Fibroblast of lung (primary cell): ENCODE measurements around the gene CACFD1. TPM values are rescaled to one million over a fixed set of nuclear protein-coding genes. Genes with fewer than 3 reads are reported as not detected.

Experiments
- DNase-seq, 2 donors: peaks; one replicate each; pipeline versions ENCODE4 v3.0.0 to v3.0.0-alpha.2; 2010; ENCODE audit warnings: low read depth in 2 of 2
- H2AFZ ChIP-seq: 2 replicates; pipeline ENCODE4 v1.5.1; 2012; ENCODE audit warnings: low read length, control low read depth, inconsistent platforms
- H3K27ac ChIP-seq: 2 replicates; pipeline ENCODE4 v1.5.1; 2011; ENCODE audit warnings: low read length, control low read depth; ENCODE audit not compliant: insufficient read depth
- H3K27me3 ChIP-seq: 2 replicates; pipeline ENCODE4 v1.5.1; 2011; ENCODE audit warnings: mild to moderate bottlenecking, low read length; ENCODE audit not compliant: control insufficient read depth, insufficient read depth
- H3K36me3 ChIP-seq: 2 replicates; pipeline ENCODE4 v1.5.1; 2011; ENCODE audit warnings: low read length; ENCODE audit not compliant: control insufficient read depth, insufficient read depth
- H3K4me1 ChIP-seq: 2 replicates; pipeline ENCODE4 v1.5.1; 2011; ENCODE audit warnings: low read length; ENCODE audit not compliant: control insufficient read depth, insufficient read depth; ENCODE audit errors: extremely low read depth
- H3K4me2 ChIP-seq: 2 replicates; pipeline ENCODE4 v1.5.1; 2011; ENCODE audit warnings: low read length, control low read depth; ENCODE audit not compliant: insufficient read depth; ENCODE audit errors: extremely low read depth
- H3K4me3 ChIP-seq, 4 experiments: fragments of 200-600 bp in 1 of 4; sonication (generic) in 1 of 4; replicated peaks in 1 of 4; 2 replicates each; pipeline ENCODE4 v1.5.1; 2011 to 2016; ENCODE audit warnings: low read length in 4 of 4, low read depth in 3 of 4, mild to moderate bottlenecking in 3 of 4, control low read depth in 2 of 4, inconsistent platforms in 1 of 4, mixed read lengths in 1 of 4; ENCODE audit not compliant: insufficient read depth in 1 of 4; ENCODE audit errors: control extremely low read depth in 1 of 4
- H3K79me2 ChIP-seq: 2 replicates; pipeline ENCODE4 v1.5.1; 2012; ENCODE audit warnings: mild to moderate bottlenecking, low read length, inconsistent platforms; ENCODE audit not compliant: control insufficient read depth, insufficient read depth
- H3K9ac ChIP-seq: 2 replicates; pipeline ENCODE4 v1.5.1; 2011; ENCODE audit warnings: mild to moderate bottlenecking, low read length, control low read depth; ENCODE audit not compliant: insufficient read depth
- H3K9me3 ChIP-seq: 2 replicates; pipeline ENCODE4 v1.5.1; 2012; ENCODE audit warnings: low read depth, low read length; ENCODE audit not compliant: control insufficient read depth, insufficient read depth
- H4K20me1 ChIP-seq: 2 replicates; pipeline ENCODE4 v1.5.1; 2011; ENCODE audit warnings: low read length; ENCODE audit not compliant: control insufficient read depth, insufficient read depth; ENCODE audit errors: extremely low read depth
- EZH2 ChIP-seq: IDR thresholded peaks from 2 replicates; pipeline ENCODE4 v1.5.1; 2012; ENCODE audit warnings: low read length, control low read depth, mild to moderate bottlenecking; ENCODE audit errors: missing control alignments
- polyA plus RNA-seq, 2 donors: library from polyadenylated mRNA; depleted of rRNA in 1 of 2; stranded (reverse) in 1 of 2; unstranded in 1 of 2; fragments of >200 nt; gene quantifications; 2 replicates each; pipeline ENCODE4 v1.2.1, GENCODE V29; 2011 to 2012; ENCODE audit warnings: missing spikeins in 1 of 2
- total RNA-seq: library from RNA; depleted of rRNA; stranded (reverse); fragments of >200 nt; gene quantifications from 2 replicates; pipeline ENCODE4 v1.2.1, GENCODE V29; 2014
- TF ChIP-seq, protein P1 (sequence below), 2 donors: IDR thresholded peaks in 1 of 2; conservative IDR thresholded peaks in 1 of 2; 1 replicate in 1 of 2; 2 replicates in 1 of 2; pipeline ENCODE4 v1.5.1; 2011 to 2012; ENCODE audit warnings: low read length in 2 of 2, control low read depth in 1 of 2, inconsistent platforms in 1 of 2, low read depth in 1 of 2, mild to moderate bottlenecking in 1 of 2

Gene CACFD1
- total and polyA plus RNA-seq, 2 donors (not counting 1 experiment from before 2014, with no cell fraction given): 4.7 to 9.1 TPM

DNA sequence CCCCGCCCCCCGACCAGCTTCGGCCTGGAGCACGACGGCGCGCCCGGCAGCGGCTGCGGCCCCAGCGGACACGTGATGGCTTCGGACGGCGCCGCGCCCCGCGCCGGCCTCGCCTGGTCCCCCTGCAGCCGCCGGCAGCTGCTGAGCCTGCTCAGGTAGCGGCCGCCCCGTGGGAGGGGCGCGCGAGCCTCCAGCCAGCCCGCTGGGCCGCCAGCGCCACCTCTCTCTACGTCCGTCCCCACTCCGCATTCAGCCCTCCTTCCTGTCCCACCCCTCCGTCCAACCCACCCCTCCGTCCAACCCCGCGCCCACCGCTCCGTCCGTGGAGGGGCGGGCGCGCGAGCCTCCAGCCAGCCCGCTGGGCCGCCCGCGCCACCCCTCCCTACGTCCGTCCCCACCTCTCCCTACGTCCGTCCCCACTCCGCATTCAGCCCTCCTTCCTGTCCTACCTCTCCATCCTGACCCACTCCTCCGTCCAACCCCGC lies 31.1 kb upstream of the CACFD1 start:
- TF ChIP-seq, protein P1, sequence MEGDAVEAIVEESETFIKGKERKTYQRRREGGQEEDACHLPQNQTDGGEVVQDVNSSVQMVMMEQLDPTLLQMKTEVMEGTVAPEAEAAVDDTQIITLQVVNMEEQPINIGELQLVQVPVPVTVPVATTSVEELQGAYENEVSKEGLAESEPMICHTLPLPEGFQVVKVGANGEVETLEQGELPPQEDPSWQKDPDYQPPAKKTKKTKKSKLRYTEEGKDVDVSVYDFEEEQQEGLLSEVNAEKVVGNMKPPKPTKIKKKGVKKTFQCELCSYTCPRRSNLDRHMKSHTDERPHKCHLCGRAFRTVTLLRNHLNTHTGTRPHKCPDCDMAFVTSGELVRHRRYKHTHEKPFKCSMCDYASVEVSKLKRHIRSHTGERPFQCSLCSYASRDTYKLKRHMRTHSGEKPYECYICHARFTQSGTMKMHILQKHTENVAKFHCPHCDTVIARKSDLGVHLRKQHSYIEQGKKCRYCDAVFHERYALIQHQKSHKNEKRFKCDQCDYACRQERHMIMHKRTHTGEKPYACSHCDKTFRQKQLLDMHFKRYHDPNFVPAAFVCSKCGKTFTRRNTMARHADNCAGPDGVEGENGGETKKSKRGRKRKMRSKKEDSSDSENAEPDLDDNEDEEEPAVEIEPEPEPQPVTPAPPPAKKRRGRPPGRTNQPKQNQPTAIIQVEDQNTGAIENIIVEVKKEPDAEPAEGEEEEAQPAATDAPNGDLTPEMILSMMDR (conservative IDR thresholded peaks at IDR 0.05 in 1 of 2, IDR thresholded peaks at IDR 0.05 in 1 of 2; ENCODE audit: low read depth in 1 of 2, low read length in 2 of 2): no peak
- peak; percentile 42 for TF ChIP-seq EZH2
- H3K9me3 ChIP-seq: no peaks in the 10 kb centered on the region
- no peaks in the 10 kb centered on the region for H3K79me2 ChIP-seq
- H3K27me3 ChIP-seq: peaks cover 5% of the 10 kb centered on the region
- no peaks in the 10 kb centered on the region for H3K4me1 ChIP-seq
- H3K9ac ChIP-seq: no peak overlapping the region
- DNase-seq: no peak
- no peak overlapping the region for H3K27ac ChIP-seq
- no peaks in the 10 kb centered on the region for H4K20me1 ChIP-seq
- H2AFZ ChIP-seq: no peak overlapping the region
- no peak overlapping the region for H3K4me2 ChIP-seq
- no peaks in the 10 kb centered on the region for H3K36me3 ChIP-seq
- H3K4me3 ChIP-seq: no peak overlapping the region

DNA sequence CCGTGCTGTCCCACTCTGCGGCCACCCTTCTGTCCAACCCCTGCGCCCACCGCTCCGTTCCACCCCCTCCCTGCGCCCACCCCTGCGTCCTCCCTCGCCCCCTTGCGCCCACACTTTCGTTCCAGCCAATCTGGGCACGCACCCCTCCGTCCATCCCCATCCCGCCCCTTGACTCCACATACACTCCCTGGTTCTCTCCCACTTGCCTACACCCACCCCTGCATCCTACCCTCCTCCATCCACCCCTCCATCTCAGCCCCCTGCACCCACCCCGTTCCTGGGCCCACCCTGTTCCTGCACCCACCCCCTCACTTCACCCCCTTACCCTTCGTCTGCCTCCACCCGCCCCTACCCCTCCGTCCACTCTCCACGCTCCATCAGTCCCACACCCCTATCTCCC lies 30.6 kb upstream of the CACFD1 start:
- Histone ChIP-seq H3K9me3 (no peaks in the 10 kb centered on the region), H3K79me2 (no peaks in the 10 kb centered on the region), H3K4me3 (no peak overlapping the region), H4K20me1 (no peaks in the 10 kb centered on the region), H3K27me3 (peaks cover 5% of the 10 kb centered on the region), H3K27ac (no peak overlapping the region), H2AFZ (no peak overlapping the region), H3K9ac (no peak overlapping the region), H3K4me1 (no peaks in the 10 kb centered on the region), H3K36me3 (no peaks in the 10 kb centered on the region), H3K4me2 (no peak overlapping the region)
- DNase-seq: no peak
- TF ChIP-seq, protein P1 (conservative IDR thresholded peaks at IDR 0.05 in 1 of 2, IDR thresholded peaks at IDR 0.05 in 1 of 2; ENCODE audit: low read depth in 1 of 2, low read length in 2 of 2): no peak
- TF ChIP-seq EZH2: no peak

DNA sequence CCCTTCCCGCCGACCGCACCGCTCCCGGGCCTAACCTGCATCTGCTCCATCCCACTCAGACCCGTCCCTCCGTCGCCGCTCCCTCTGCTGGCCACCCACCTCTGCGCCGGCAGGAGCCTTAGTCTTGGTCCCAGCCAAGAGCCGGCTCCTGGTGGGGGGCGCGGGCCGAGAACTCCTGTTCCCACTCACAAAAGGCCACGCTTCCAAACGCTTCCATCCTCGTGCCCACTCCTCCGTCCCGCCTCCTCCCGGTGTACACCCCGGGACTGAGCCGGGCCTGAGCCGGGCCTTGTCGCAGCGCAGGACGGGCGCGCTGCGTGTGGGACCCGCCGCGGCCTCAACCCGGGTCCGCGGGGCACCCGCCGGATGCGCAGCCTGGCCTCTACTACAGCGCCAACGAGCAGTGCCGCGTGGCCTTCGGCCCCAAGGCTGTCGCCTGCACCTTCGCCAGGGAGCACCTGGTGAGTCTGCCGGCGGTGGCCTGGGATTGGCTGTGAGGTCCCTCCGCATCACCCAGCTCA lies 30.1 kb upstream of the CACFD1 start:
- DNase-seq: peak in 1 of 2 donors; percentile 25
- Histone ChIP-seq H3K79me2 (no peaks in the 10 kb centered on the region), H4K20me1 (no peaks in the 10 kb centered on the region), H3K9ac (no peak overlapping the region), H3K27me3 (peaks cover 5% of the 10 kb centered on the region), H3K4me3 (no peak overlapping the region), H3K4me2 (no peak overlapping the region), H3K9me3 (no peaks in the 10 kb centered on the region), H3K4me1 (no peaks in the 10 kb centered on the region), H3K36me3 (no peaks in the 10 kb centered on the region), H2AFZ (no peak overlapping the region), H3K27ac (no peak overlapping the region)
- TF ChIP-seq EZH2: no peak
- TF ChIP-seq, protein P1 (conservative IDR thresholded peaks at IDR 0.05 in 1 of 2, IDR thresholded peaks at IDR 0.05 in 1 of 2; ENCODE audit: low read depth in 1 of 2, low read length in 2 of 2): peak in 1 of 2 donors; percentile 29
